Measurements from ENCODE around the gene GH1.
A peak's percentile ranks its signal among the peaks of the same experiment; 100 is the strongest.
"Not testable (repeated sequence)": the region's sequence is repeated elsewhere in the genome, so short reads cannot be mapped to it uniquely, and the experiment has no call there.

Gene GH1

DNA sequence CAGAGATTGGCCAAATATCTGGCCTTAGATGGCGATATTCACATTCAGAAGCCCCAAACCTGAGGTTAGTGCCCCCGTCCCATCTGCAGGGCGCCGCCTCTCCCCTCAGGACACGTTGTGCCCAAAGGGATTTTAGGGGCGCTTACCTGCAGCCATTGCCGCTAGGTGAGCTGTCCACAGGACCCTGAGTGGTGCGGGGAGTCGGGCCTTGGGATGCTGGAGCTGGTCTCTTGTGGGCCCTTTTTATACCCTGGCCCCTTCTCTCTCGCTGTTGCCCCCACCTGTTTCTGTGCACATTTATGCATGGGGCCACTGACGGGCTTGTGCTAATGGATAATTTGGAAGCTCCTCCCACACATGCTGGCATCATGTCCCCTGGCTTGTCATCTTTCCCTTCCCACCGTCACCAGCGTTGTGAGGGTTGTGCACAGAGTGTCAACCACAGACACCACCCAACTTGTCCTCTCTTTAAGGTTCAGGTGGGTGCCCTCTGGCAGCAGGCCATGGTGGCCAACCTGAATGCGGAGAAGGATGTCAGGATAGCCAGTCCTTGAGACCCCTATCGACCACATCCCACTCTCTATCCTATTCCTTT is 7.5 kb downstream of the GH1 start, which contains the start of gene CSHL1:
Gene CSHL1 (minus strand): TSS at position 218 of the 595 bp plus-strand sequence. CDS start 62 bp downstream, at position 156.
- in situ Hi-C loops (cut with MboI; ENCODE audit: low pct_unique_long_range_greater_than_20kb, low sequenced_read_pairs, unreplicated experiment) = loop anchor here (10.0 to 25.0 kb wide), 3 partner anchors 104 to 376 kb away; partner anchors contain the start of gene ERN1

DNA sequence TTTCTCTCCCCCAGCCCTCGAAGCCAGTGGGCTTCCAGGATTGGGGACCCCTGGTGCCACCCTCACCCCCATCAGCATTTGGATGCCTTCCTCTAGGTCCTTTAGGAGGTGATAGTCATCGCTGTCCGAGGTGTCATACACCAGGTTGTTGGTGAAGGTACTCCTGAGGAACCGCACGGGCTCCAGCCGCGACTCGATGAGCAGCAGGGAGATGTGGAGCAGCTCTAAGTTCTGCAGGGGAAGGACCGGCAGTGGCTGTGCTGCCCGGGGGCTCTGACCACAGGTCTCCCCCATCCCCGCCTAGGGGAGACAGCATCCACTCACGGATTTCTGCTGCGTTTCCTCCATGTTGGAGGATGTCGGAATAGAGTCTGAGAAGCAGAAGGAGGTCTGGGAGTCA is 8.5 kb downstream of the GH1 start:
- TF ChIP-seq, protein P1, sequence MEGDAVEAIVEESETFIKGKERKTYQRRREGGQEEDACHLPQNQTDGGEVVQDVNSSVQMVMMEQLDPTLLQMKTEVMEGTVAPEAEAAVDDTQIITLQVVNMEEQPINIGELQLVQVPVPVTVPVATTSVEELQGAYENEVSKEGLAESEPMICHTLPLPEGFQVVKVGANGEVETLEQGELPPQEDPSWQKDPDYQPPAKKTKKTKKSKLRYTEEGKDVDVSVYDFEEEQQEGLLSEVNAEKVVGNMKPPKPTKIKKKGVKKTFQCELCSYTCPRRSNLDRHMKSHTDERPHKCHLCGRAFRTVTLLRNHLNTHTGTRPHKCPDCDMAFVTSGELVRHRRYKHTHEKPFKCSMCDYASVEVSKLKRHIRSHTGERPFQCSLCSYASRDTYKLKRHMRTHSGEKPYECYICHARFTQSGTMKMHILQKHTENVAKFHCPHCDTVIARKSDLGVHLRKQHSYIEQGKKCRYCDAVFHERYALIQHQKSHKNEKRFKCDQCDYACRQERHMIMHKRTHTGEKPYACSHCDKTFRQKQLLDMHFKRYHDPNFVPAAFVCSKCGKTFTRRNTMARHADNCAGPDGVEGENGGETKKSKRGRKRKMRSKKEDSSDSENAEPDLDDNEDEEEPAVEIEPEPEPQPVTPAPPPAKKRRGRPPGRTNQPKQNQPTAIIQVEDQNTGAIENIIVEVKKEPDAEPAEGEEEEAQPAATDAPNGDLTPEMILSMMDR (IDR thresholded peaks at IDR 0.05; ENCODE audit: extremely low read depth, insufficient read depth, missing control alignments) = no peak
- DNase-seq (ENCODE audit: low spot score) = no peak
- in situ Hi-C loops (cut with MboI; ENCODE audit: low pct_unique_long_range_greater_than_20kb, low sequenced_read_pairs, unreplicated experiment) = loop anchor here (10.0 to 25.0 kb wide), 3 partner anchors 105 to 377 kb away; partner anchors contain the start of gene ERN1

More for the DNA sequence above, 7.5 kb downstream of the GH1 start, which contains the start of gene CSHL1:
- DNase-seq (ENCODE audit: low spot score) = no peak
- TF ChIP-seq, protein P1 (IDR thresholded peaks at IDR 0.05; ENCODE audit: extremely low read depth, insufficient read depth, missing control alignments) = peak; percentile 19

DNA sequence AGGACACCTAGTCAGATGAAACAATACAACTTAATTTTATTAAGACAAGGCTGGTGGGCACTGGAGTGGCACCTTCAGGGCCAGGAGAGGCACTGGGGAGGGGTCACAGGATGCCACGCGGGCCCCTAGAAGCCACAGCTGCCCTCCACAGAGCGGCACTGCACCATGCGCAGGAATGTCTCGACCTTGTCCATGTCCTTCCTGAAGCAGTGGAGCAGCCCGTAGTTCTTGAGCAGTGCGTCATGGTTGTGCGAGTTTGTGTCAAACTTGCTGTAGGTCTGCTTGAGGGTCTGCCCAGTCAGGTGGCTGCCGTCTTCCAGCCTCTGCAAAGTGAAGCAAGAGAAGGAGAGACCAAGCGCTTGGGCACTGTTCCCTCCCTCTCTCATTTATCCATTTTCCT is 9.1 kb downstream of the GH1 start:
- in situ Hi-C loops (cut with MboI; ENCODE audit: low pct_unique_long_range_greater_than_20kb, low sequenced_read_pairs, unreplicated experiment) = loop anchor here (25.0 kb wide), 1 partner anchor 378 kb away; no protein-coding TSS in a partner anchor

DNA sequence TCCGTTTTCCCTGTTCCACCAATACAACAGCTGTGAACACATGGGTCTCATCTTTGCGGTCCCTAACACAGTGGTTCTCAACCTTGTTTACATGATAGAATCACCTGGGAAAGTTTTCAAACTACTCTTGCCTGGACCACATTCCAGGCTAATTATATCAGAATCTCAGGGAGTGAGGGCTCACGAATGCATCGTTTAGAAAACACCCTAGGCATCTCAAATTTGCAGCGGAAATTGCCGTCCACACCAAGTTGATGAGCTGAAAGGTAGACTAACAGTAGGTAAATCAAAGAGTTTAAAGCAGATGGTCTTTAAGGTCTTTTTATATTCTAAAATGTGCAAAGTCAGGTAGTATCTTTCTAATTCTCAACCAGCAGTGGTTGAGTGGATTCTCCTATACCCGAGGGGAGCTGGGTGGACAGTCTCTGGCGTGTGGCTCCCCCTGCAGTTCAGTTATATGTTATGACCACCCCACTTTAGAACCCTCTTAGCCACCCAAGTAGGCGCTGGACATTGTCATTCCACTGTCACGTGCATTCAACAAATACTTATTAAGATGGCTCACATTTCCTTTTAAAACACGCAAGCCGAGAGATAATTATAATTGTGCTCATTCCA is 11.4 kb downstream of the GH1 start:
- in situ Hi-C loops (cut with MboI; ENCODE audit: low pct_unique_long_range_greater_than_20kb, low sequenced_read_pairs, unreplicated experiment) = loop anchor here (25.0 kb wide), 1 partner anchor 380 kb away; no protein-coding TSS in a partner anchor
- not testable (repeated sequence) for DNase-seq (ENCODE audit: low spot score)
- TF ChIP-seq, protein P1 (IDR thresholded peaks at IDR 0.05; ENCODE audit: extremely low read depth, insufficient read depth, missing control alignments) = peak; percentile 20

More for the DNA sequence above, 9.1 kb downstream of the GH1 start:
- not testable (repeated sequence) for DNase-seq (ENCODE audit: low spot score)

DNA sequence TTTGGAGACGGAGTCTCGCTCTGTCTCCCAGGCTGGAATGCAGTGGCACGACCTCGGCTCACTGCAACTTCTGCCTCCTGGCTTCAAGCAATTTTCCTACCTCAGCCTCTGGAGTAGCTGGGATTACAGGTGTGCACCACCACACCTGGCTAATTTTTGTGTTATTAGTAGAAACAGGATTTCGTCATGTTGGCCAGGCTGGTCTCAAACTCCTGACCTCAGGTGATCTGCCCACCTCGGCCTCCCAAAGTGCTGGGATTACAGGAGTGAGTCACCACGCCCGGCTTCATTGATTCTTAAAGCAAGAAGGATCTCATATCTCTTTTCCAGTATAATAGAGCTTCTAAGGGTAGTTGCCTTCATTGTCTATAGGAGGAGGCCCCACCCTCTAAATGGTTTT is 13.8 kb downstream of the GH1 start:
- in situ Hi-C loops (cut with MboI; ENCODE audit: low pct_unique_long_range_greater_than_20kb, low sequenced_read_pairs, unreplicated experiment) = loop anchor here (25.0 kb wide), 1 partner anchor 383 kb away; no protein-coding TSS in a partner anchor
- DNase-seq (ENCODE audit: low spot score) = not testable (repeated sequence)

DNA sequence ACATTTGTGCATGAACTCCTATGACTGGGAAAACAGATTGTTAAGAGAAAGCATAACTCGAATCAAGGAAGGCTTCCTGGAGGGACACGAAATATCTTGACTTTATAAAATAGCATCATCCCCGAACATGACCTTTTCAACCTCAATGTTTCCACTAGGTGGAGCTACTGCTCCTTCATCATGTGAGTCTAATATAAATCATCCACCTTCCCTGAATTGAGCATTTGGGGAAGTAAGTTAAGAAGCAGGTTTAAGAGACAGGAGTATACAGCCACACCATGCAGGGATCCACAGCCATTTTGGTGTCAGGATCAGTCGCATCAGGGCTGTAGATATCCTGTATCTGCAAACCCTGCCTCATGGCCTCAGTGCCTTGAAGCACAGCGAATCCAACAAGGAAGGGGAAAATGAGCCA is 14.8 kb downstream of the GH1 start:
- TF ChIP-seq, protein P1 (IDR thresholded peaks at IDR 0.05; ENCODE audit: extremely low read depth, insufficient read depth, missing control alignments) = peak; percentile 27
- in situ Hi-C loops (cut with MboI; ENCODE audit: low pct_unique_long_range_greater_than_20kb, low sequenced_read_pairs, unreplicated experiment) = loop anchor here (25.0 kb wide), 1 partner anchor 384 kb away; no protein-coding TSS in a partner anchor
- DNase-seq (ENCODE audit: low spot score) = not testable (repeated sequence)

DNA sequence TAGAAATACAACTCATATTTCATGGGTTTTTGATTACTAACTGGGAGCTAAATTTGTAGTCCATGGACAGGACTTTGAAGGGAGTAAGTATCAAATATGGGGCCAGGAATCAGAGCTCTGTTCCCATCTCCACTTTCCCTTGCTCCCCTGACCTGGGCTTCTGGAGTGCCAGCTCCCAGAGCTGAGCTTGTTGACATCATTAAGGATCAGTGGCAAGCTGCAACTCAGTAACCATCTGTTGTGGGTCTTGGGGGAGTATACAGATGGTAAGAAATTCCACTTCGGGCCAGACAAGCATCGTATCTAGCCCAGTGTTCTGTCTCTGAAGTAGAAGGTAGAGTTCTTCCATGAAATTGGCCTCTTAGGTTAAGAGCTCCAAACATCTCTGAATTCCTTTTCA is 16.7 kb downstream of the GH1 start:
- in situ Hi-C loops (cut with MboI; ENCODE audit: low pct_unique_long_range_greater_than_20kb, low sequenced_read_pairs, unreplicated experiment) = loop anchor here (25.0 kb wide), 1 partner anchor 385 kb away; no protein-coding TSS in a partner anchor
- not testable (repeated sequence) for DNase-seq (ENCODE audit: low spot score)

DNA sequence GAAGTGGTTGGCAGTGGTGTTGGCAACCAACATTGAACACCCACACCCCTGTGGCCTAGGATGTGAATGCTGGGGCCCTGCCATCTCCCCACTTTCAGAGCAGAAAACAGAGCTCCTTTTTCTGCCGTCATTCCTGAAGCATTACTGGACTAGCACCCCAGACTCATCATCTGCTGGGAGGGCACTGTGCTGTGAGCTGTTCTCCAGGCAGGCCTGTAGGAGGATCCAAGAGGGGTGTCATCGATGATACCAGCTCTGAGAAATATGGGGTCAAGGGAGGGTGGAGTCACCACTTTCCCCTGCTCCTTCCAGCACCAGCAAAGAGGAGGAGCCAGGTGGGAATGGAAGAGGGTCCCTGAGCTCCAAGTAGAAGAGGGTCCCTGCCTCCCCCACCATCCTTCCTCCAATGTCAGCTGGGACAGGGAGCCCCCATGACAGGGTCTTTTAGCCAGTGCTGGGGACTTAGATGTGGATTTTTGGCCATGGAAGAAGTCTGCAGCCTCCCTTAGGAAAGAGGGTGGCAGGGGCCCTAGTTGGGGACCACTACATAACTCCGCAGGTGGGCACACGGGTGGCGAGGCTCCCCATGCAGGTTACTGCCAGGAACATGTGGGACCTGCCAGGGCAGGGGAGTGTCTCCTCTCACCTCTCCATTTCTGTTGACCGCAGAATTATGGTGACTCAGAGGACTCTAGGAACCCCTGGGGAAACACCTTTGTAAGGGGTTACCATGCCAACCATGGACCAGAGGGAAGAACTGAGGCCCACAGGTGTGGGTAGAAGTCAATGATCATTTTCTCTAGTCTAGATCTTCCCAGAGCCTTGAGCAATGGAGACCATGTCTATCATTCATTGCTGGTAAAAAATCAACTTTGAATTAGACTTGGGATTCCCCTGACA is 19.5 kb downstream of the GH1 start:
- DNase-seq (ENCODE audit: low spot score) = peak; percentile 34
- in situ Hi-C loops (cut with MboI; ENCODE audit: low pct_unique_long_range_greater_than_20kb, low sequenced_read_pairs, unreplicated experiment) = not testable (repeated sequence)

DNA sequence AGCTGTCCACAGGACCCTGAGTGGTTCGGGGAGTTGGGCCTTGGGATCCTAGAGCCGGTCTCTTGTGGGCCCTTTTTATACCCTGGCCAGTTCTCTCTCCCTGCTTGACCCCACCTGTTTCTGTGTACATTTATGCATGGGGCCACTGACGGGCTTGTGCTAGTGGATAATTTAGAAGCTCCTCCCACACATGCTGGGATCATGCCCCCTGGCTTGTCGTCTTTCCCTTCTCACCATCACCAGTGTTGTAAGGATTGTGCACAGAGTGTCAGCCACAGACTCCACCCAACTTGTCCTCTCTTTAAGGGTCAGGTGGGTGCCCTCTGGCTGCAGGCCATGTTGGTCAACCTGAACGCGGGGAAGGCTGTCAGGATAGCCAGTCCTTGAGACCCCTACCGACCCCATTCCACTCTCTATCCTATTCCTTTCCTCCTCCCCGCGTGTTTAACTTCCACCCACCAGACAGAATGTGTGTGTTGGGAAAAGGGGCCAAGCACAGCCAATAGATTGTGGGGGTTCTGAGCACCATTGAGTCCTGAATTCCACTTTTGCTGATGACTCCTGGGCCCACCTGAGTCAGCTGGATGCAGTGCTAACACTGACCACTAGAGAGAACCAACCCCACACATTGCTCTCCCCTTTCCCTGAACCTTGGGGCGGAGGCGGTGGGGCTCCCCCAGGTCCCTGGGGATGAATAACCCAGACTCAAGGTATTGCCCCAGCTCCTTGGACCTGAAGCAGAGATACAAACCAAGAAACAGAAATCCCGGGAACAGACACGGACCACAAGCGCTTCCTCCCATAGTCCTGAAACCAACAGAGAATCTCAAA is 21.9 kb downstream of the GH1 start, which contains the start of gene CSH1:
Gene CSH1 (minus strand): TSS at position 51 of the 831 bp plus-strand sequence. CDS start 63 bp downstream, outside the sequence.
- DNase-seq (ENCODE audit: low spot score); in situ Hi-C loops (cut with MboI; ENCODE audit: low pct_unique_long_range_greater_than_20kb, low sequenced_read_pairs, unreplicated experiment): not testable (repeated sequence)

DNA sequence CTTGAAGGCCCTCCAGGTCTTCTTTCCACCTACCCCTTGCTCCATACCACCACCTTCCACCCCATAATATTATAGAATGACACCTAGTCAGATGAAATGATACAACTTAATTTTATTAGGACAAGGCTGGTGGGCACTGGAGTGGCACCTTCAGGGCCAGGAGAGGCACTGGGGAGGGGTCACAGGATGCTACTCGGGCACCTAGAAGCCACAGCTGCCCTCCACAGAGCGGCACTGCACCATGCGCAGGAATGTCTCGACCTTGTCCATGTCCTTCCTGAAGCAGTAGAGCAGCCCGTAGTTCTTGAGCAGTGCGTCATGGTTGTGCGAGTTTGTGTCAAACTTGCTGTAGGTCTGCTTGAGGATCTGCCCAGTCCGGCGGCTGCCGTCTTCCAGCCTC is 23.8 kb downstream of the GH1 start:
- in situ Hi-C loops (cut with MboI; ENCODE audit: low pct_unique_long_range_greater_than_20kb, low sequenced_read_pairs, unreplicated experiment); DNase-seq (ENCODE audit: low spot score): not testable (repeated sequence)

DNA sequence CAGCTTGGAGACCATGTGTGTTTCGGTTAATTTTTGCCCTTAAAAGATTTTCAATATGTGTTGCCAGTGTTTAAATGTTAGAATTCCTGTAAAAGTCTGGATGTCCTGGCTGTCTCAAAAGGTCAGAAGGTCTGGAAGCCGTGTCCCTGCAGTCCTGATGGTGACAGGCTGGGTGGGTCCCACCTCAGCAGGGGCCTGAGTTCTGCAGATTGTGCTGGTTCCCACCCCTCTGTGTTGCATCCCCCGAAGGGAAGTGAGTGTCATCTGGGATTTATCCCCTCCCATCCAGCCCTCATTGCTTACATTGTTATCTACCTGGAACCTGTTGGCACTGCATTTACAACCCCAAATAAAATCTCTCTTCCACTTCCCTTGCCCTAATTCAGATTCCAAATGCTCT is 24.6 kb downstream of the GH1 start:
- in situ Hi-C loops (cut with MboI; ENCODE audit: low pct_unique_long_range_greater_than_20kb, low sequenced_read_pairs, unreplicated experiment) = not testable (repeated sequence)

More for the DNA sequence above, 24.6 kb downstream of the GH1 start:
- not testable (repeated sequence) for DNase-seq (ENCODE audit: low spot score)

Data from GM13977 (cell line).